Tibial nerve (tissue), 4 donors: ENCODE measurements around the gene TRIP12.

Source experiments
- CTCF ChIP-seq, 5 experiments: fragments of 200-600 bp in 3 of 5; fragments of 450-650 bp in 2 of 5; sonication (generic) in 3 of 5; IDR thresholded peaks; one replicate each; pipeline ENCODE4 v1.5.1; 2016 to 2019; ENCODE audit warnings: antibody characterized with exemption in 5 of 5, mild to moderate bottlenecking in 3 of 5, moderate library complexity in 2 of 5
- EP300 ChIP-seq, 2 donors: sonication (generic); formaldehyde crosslinking; IDR thresholded peaks; one replicate each; pipeline ENCODE4 v1.6.1; 2017; ENCODE audit warnings: antibody characterized with exemption in 2 of 2, mild to moderate bottlenecking in 1 of 2

- no peak for TF ChIP-seq CTCF (IDR thresholded peaks at IDR 0.05)
- no peak for TF ChIP-seq EP300 (IDR thresholded peaks at IDR 0.05)
Measured at GRCh38 chr2:229884775-229885699, 36.8 kb downstream of the TRIP12 start.
